HepG2 (cell line): Measurements from ENCODE around the gene HOXD9. TPM values are rescaled to one million over a fixed set of nuclear protein-coding genes. Genes with fewer than 3 reads are reported as not detected.

Experiments
- ATM ChIP-seq: fragments of 450-650 bp; IDR thresholded peaks from 2 replicates; pipeline ENCODE4 v1.7.1; 2017; ENCODE audit warnings: mild to moderate bottlenecking, borderline replicate concordance
- EED ChIP-seq: sonication (generic); formaldehyde crosslinking; IDR thresholded peaks from 2 replicates; pipeline ENCODE4 v1.5.0; 2020; ENCODE audit warnings: mild to moderate bottlenecking, missing genetic modification reagents
- ELF1 ChIP-seq: sonication (generic); formaldehyde crosslinking; IDR thresholded peaks from 2 replicates; pipeline ENCODE4 v1.4.0; 2020; ENCODE audit warnings: missing genetic modification reagents
- FOXA1 ChIP-seq, 2 experiments: fragments of 450-650 bp in 1 of 2; sonication (generic) in 1 of 2; formaldehyde crosslinking in 1 of 2; IDR thresholded peaks; 2 replicates each; pipeline versions ENCODE4 v1.4.0 to v1.6.1; 2016 to 2020; ENCODE audit warnings: missing genetic modification reagents in 1 of 2
- HMG20A ChIP-seq: IDR thresholded peaks from 2 replicates; pipeline ENCODE4 v1.6.1; 2016; ENCODE audit warnings: borderline replicate concordance
- HMGXB3 ChIP-seq: sonication (generic); formaldehyde crosslinking; IDR thresholded peaks from 2 replicates; pipeline ENCODE4 v1.4.0; 2020; ENCODE audit warnings: missing genetic modification reagents, borderline replicate concordance
- IRF2 ChIP-seq: IDR thresholded peaks from 2 replicates; pipeline ENCODE4 v1.6.1; 2018; ENCODE audit warnings: missing genetic modification reagents, missing compliant biosample characterization
- ISL2 ChIP-seq: sonication (generic); formaldehyde crosslinking; IDR thresholded peaks from 2 replicates; pipeline ENCODE4 v1.5.0; 2020; ENCODE audit warnings: missing genetic modification reagents
- ONECUT2 ChIP-seq: sonication (generic); formaldehyde crosslinking; IDR thresholded peaks from 2 replicates; pipeline ENCODE4 v1.4.0; 2020; ENCODE audit warnings: missing genetic modification reagents
- PHF21A ChIP-seq: sonication (generic); formaldehyde crosslinking; IDR thresholded peaks from 2 replicates; pipeline ENCODE4 v1.5.0; 2020; ENCODE audit warnings: mild to moderate bottlenecking, missing genetic modification reagents
- RFX3 ChIP-seq: IDR thresholded peaks from 2 replicates; pipeline ENCODE4 v1.6.1; 2016; ENCODE audit warnings: missing biosample characterization, missing genetic modification reagents
- SAP130 ChIP-seq: IDR thresholded peaks from 2 replicates; pipeline ENCODE4 v1.6.1; 2016; ENCODE audit warnings: low read depth
- TCF7 ChIP-seq: sonication (generic); IDR thresholded peaks from 2 replicates; pipeline ENCODE4 v1.6.1; 2016; ENCODE audit warnings: antibody characterized with exemption, low read depth
- ZNF12 ChIP-seq: sonication (generic); formaldehyde crosslinking; IDR thresholded peaks from 2 replicates; pipeline ENCODE4 v1.5.0; 2020; ENCODE audit warnings: missing genetic modification reagents
- ZNF282 ChIP-seq: fragments of 450-650 bp; IDR thresholded peaks from 2 replicates; pipeline ENCODE4 v1.6.1; 2018; ENCODE audit not compliant: partially characterized antibody
- ZNF503 ChIP-seq: sonication (generic); formaldehyde crosslinking; IDR thresholded peaks from 2 replicates; pipeline ENCODE4 v1.4.0; 2020; ENCODE audit warnings: missing genetic modification reagents
- ZNF572 ChIP-seq: sonication (generic); formaldehyde crosslinking; IDR thresholded peaks from 2 replicates; pipeline ENCODE4 v1.5.1; 2020; ENCODE audit warnings: mild to moderate bottlenecking, missing genetic modification reagents
- ZNF691 ChIP-seq: sonication (generic); formaldehyde crosslinking; IDR thresholded peaks from 2 replicates; pipeline ENCODE4 v1.4.0; 2020; ENCODE audit warnings: missing genetic modification reagents, low read depth, mild to moderate bottlenecking, borderline replicate concordance
- ZNF800 ChIP-seq: sonication (generic); formaldehyde crosslinking; IDR thresholded peaks from 2 replicates; pipeline ENCODE4 v1.4.0; 2020; ENCODE audit warnings: missing genetic modification reagents
- polyA plus RNA-seq, 8 experiments: library from polyadenylated mRNA; depleted of rRNA in 3 of 8; stranded (reverse) in 7 of 8; unstranded in 1 of 8; fragments of >200 nt; fragmentation: Illumina TruSeq in 4 of 8; extraction: Trizol in 4 of 8; gene quantifications; 2 replicates each; pipeline versions ENCODE4 v1.2.1 to v1.2.3, GENCODE V29; 2011 to 2016; ENCODE audit warnings: low read depth in 4 of 8, missing spikeins in 1 of 8, mixed read lengths in 1 of 8; ENCODE audit not compliant: insufficient read depth in 1 of 8
- total RNA-seq, 5 experiments: library from RNA; depleted of rRNA; stranded (reverse); fragments of >200 nt; fragmentation: Illumina TruSeq; extraction: Trizol; gene quantifications; 2 replicates each; pipeline ENCODE4 v1.2.3, GENCODE V29; 2016; ENCODE audit warnings: low read depth in 1 of 5

HOXD9 gene
- total and polyA plus RNA-seq, 2 of the 13 experiments (the other 11 are each of a cell fraction or from before 2014, with no cell fraction given): not detected

GRCh38 chr2:176172895-176173566 is 50.5 kb downstream of the HOXD9 start (continued):
- peak; percentile 50; the same call in 1 of the 2 replicates for TF ChIP-seq PHF21A
- peak; percentile 47; the same call in 1 of the 2 replicates for TF ChIP-seq IRF2 (CRISPR knock-in tag)
- TF ChIP-seq ONECUT2: peak; percentile 77; the same call in 1 of the 2 replicates
- peak; percentile 78; the same call in 1 of the 2 replicates for TF ChIP-seq ZNF800 (CRISPR knock-in tag)
- no peak for TF ChIP-seq ATM
- TF ChIP-seq ZNF503 (CRISPR knock-in tag): peak; percentile 82; the same call in 1 of the 2 replicates
- peak; percentile 79 for TF ChIP-seq ISL2 (CRISPR knock-in tag)
- TF ChIP-seq ZNF691 (CRISPR knock-in tag): no peak
- TF ChIP-seq SAP130 (CRISPR knock-in tag): peak; percentile 33; the same call in 1 of the 2 replicates
- no peak for TF ChIP-seq EED
- TF ChIP-seq ELF1 (CRISPR knock-in tag): peak; percentile 22; the same call in 1 of the 2 replicates
- no peak for TF ChIP-seq ZNF572 (CRISPR knock-in tag)
- no peak for TF ChIP-seq RFX3 (CRISPR knock-in tag)
- TF ChIP-seq FOXA1 (IDR thresholded peaks at IDR 0.05): no peak
- peak; percentile 93 for TF ChIP-seq FOXA1 (CRISPR knock-in tag; IDR thresholded peaks at IDR 0.05)
- peak; percentile 56; the same call in 1 of the 2 replicates for TF ChIP-seq HMG20A (CRISPR knock-in tag)
- TF ChIP-seq ZNF12 (CRISPR knock-in tag): 0 out of 2 replicates have a peak, but pooled peaks have one; percentile 17
- TF ChIP-seq HMGXB3: peak; percentile 40; the same call in 1 of the 2 replicates
- peak; percentile 51; the same call in 1 of the 2 replicates for TF ChIP-seq TCF7
- TF ChIP-seq ZNF282: no peak
